GM23338 (cell line): Measurements from ENCODE around the gene GRIK1. TPM values are rescaled to one million over a fixed set of nuclear protein-coding genes. Genes with fewer than 3 reads are reported as not detected.

Experiments used
- ATAC-seq: fragments of 200-7000 bp; cut with Tn5 transposase; 3 replicates; pipeline ENCODE4 v1.9.1; 2020
- DNase-seq: peaks from one replicate; pipeline ENCODE4 v3.0.0-alpha.2; 2015; ENCODE audit warnings: low spot score
- H2AFZ ChIP-seq: fragments of 200-600 bp; sonication (generic); 2 replicates; pipeline ENCODE4 v1.8.0; 2016; ENCODE audit warnings: antibody characterized with exemption, mild to moderate bottlenecking, moderate library complexity
- H3F3A ChIP-seq: fragments of 200-600 bp; sonication (generic); replicated peaks from 2 replicates; pipeline ENCODE4 v1.8.0; 2017; ENCODE audit warnings: antibody characterized with exemption, mixed run types, low read depth
- H3K27ac ChIP-seq: fragments of 200-600 bp; sonication (generic); 2 replicates; pipeline ENCODE4 v1.6.1; 2016; ENCODE audit warnings: low read depth
- H3K27me3 ChIP-seq: fragments of 200-600 bp; sonication (generic); 2 replicates; pipeline ENCODE4 v1.8.0; 2016; ENCODE audit warnings: mild to moderate bottlenecking, mixed run types, moderate library complexity; ENCODE audit not compliant: insufficient read depth
- H3K36me3 ChIP-seq: fragments of 200-600 bp; sonication (generic); 2 replicates; pipeline ENCODE4 v1.8.0; 2016; ENCODE audit warnings: mild to moderate bottlenecking; ENCODE audit not compliant: insufficient read depth
- H3K4me1 ChIP-seq: fragments of 200-600 bp; sonication (generic); 2 replicates; pipeline ENCODE4 v1.8.0; 2016; ENCODE audit warnings: mild to moderate bottlenecking, moderate library complexity; ENCODE audit not compliant: insufficient read depth
- H3K4me2 ChIP-seq: fragments of 200-600 bp; sonication (generic); 2 replicates; pipeline ENCODE4 v1.7.1; 2017; ENCODE audit warnings: mixed run types
- H3K4me3 ChIP-seq: fragments of 200-600 bp; sonication (generic); 2 replicates; pipeline ENCODE4 v1.6.1; 2016; ENCODE audit warnings: mixed run types
- H3K79me2 ChIP-seq: fragments of 200-600 bp; sonication (generic); replicated peaks from 2 replicates; pipeline ENCODE4 v1.8.0; 2017; ENCODE audit warnings: mild to moderate bottlenecking; ENCODE audit not compliant: insufficient read depth
- H3K9me2 ChIP-seq: fragments of 200-600 bp; sonication (generic); 2 replicates; pipeline ENCODE4 v1.8.0; 2017; ENCODE audit not compliant: insufficient read depth
- H4K20me1 ChIP-seq: fragments of 200-600 bp; sonication (generic); replicated peaks from 2 replicates; pipeline ENCODE4 v1.8.0; 2017; ENCODE audit warnings: mild to moderate bottlenecking; ENCODE audit not compliant: insufficient read depth
- H3K27ac Mint-ChIP-seq: 2 replicates; pipeline ENCODE4 v1.8.0; 2020; ENCODE audit warnings: inconsistent platforms, mild to moderate bottlenecking, moderate library complexity, mixed read lengths
- H3K27me3 Mint-ChIP-seq: 3 replicates; pipeline ENCODE4 v1.8.0; 2022; ENCODE audit warnings: low read depth, mild to moderate bottlenecking, moderate library complexity, mixed read lengths, inconsistent platforms; ENCODE audit not compliant: insufficient read depth, poor library complexity
- H3K36me3 Mint-ChIP-seq: 3 replicates; pipeline ENCODE4 v1.8.0; 2021; ENCODE audit warnings: low read depth, mild to moderate bottlenecking, inconsistent platforms, moderate library complexity, mixed read lengths
- H3K4me1 Mint-ChIP-seq: 3 replicates; pipeline ENCODE4 v1.8.0; 2020; ENCODE audit warnings: mild to moderate bottlenecking, inconsistent platforms, mixed read lengths
- H3K4me3 Mint-ChIP-seq: 3 replicates; pipeline ENCODE4 v1.8.0; 2021; ENCODE audit warnings: moderate library complexity, mild to moderate bottlenecking, inconsistent platforms, mixed read lengths
- H3K9me3 Mint-ChIP-seq: 3 replicates; pipeline ENCODE4 v1.8.0; 2020; ENCODE audit warnings: moderate library complexity, mild to moderate bottlenecking, inconsistent platforms, mixed read lengths
- CREB1 ChIP-seq: fragments of 250-450 bp; sonication (Bioruptor Pico); IDR thresholded peaks from 2 replicates; pipeline ENCODE4 v1.5.0; 2020; ENCODE audit warnings: low read depth, mild to moderate bottlenecking, moderate library complexity
- EZH2 ChIP-seq: fragments of 200-600 bp; sonication (generic); IDR thresholded peaks from one replicate; pipeline ENCODE4 v1.8.0; 2017; ENCODE audit warnings: antibody characterized with exemption, mild to moderate bottlenecking, low read depth; ENCODE audit not compliant: unreplicated experiment
- EZH2phosphoT487 ChIP-seq: fragments of 200-600 bp; sonication (generic); IDR thresholded peaks from one replicate; pipeline ENCODE4 v1.8.1; 2018; ENCODE audit warnings: antibody characterized with exemption; ENCODE audit not compliant: unreplicated experiment
- JUNB ChIP-seq: IDR thresholded peaks from one replicate; pipeline ENCODE4 v1.6.1; 2016; ENCODE audit warnings: antibody characterized with exemption; ENCODE audit not compliant: unreplicated experiment
- NANOG ChIP-seq: IDR thresholded peaks from 2 replicates; pipeline ENCODE4 v1.6.1; 2016; ENCODE audit warnings: antibody characterized with exemption, borderline replicate concordance
- POLR2AphosphoS5 ChIP-seq: IDR thresholded peaks from 2 replicates; pipeline ENCODE4 v1.6.1; 2016; ENCODE audit warnings: antibody characterized with exemption, low read depth
- STAT1 ChIP-seq: IDR thresholded peaks from one replicate; pipeline ENCODE4 v1.6.1; 2016; ENCODE audit warnings: antibody characterized with exemption; ENCODE audit not compliant: unreplicated experiment
- ZNF114 ChIP-seq: fragments of 250-450 bp; sonication (Bioruptor Pico); IDR thresholded peaks from 2 replicates; pipeline ENCODE4 v1.5.0; 2020; ENCODE audit warnings: mild to moderate bottlenecking, moderate library complexity
- ZNF331 ChIP-seq: fragments of 250-450 bp; sonication (Bioruptor Pico); IDR thresholded peaks from 2 replicates; pipeline ENCODE4 v1.5.0; 2020; ENCODE audit warnings: low read depth, mild to moderate bottlenecking, moderate library complexity
- polyA plus RNA-seq: library from polyadenylated mRNA; unstranded; fragments of >200 nt; fragmentation: Nextera tagmentation; extraction: Ambion mirVana; gene quantifications from 2 replicates; pipeline ENCODE4 v1.2.1, GENCODE V29; 2016
- total RNA-seq: library from RNA; depleted of rRNA; stranded (reverse); fragments of >200 nt; shearing (Covaris generic); gene quantifications from 2 replicates; pipeline ENCODE4 v1.2.3, GENCODE V29; 2014
- TF ChIP-seq, protein P1 (sequence below): IDR thresholded peaks from 2 replicates; pipeline ENCODE4 v1.6.1; 2016; ENCODE audit warnings: antibody characterized with exemption
- TF ChIP-seq, protein P2 (sequence below): fragments of 250-450 bp; sonication (Bioruptor Pico); IDR thresholded peaks from 2 replicates; pipeline ENCODE4 v1.5.0; 2020; ENCODE audit warnings: mild to moderate bottlenecking, moderate library complexity
- TF ChIP-seq, protein P3 (sequence below): IDR thresholded peaks from one replicate; pipeline ENCODE4 v1.6.1; 2018; ENCODE audit warnings: antibody characterized with exemption; ENCODE audit not compliant: unreplicated experiment
- TF ChIP-seq, protein P4 (sequence below), 2 experiments: fragments of 200-600 bp in 1 of 2; sonication (generic) in 1 of 2; conservative IDR thresholded peaks; 2 replicates each; pipeline versions ENCODE4 v1.5.1 to v1.6.1; 2016 to 2017; ENCODE audit warnings: antibody characterized with exemption in 2 of 2, low read depth in 2 of 2, mild to moderate bottlenecking in 2 of 2, moderate library complexity in 1 of 2

GRIK1 gene
- total and polyA plus RNA-seq, 2 experiments from 2014 or later = 0.18 to 0.42 TPM

DNA sequence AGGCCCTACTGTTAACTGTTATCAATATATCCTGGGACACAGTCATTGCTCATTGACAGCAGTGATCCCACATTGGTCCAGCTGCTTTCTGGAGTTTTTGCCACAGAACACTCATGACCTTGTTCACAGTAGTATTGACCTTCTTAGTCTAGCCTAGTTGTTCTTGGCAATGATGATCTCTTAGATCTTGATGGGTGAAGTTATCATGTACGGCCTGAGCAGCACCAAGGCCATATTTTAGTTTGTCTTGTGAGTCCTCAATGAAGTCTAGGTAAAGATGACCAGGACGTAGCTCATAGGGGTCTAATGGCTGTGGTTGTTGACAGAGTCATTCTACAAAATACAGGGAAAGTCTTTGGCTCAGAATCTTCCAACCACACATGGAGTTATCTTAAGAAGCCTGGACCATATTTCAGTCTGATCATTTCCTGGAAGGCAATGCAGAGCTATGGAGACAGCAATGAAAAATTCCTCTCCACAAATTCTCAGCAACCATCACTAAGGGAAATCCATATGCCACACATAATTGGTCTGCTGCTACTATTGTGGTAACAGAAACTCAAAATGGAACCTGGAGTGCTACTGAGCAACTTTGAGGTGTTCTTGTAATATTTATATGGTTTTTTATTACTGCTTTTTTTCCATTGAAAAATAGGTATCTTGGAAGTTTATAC, 279.6 kb downstream of the GRIK1 start:
- peaks cover 10% of the 10 kb centered on the region; the same call in 1 of the 2 replicates for H3K9me2 ChIP-seq
- ATAC-seq (no peak), DNase-seq (no peak)
- Mint-ChIP-seq H3K27me3 (no peaks in the 10 kb centered on the region), H3K27ac (no peak overlapping the region), H3K9me3 (no peaks in the 10 kb centered on the region; the same call in 2 of the 3 replicates), H3K36me3 (no peaks in the 10 kb centered on the region), H3K4me1 (peaks cover 12% of the 10 kb centered on the region), H3K4me3 (no peak overlapping the region)
- no peaks in the 10 kb centered on the region for H3F3A ChIP-seq
- H3K4me3 ChIP-seq = no peak overlapping the region
- no peak overlapping the region for H2AFZ ChIP-seq
- no peaks in the 10 kb centered on the region; the same call in none of the 2 replicates for H3K4me1 ChIP-seq
- H3K36me3 ChIP-seq = no peaks in the 10 kb centered on the region
- no peaks in the 10 kb centered on the region for H3K79me2 ChIP-seq
- TF ChIP-seq POLR2AphosphoS5 (no peak), EZH2phosphoT487 (no peak), ZNF114 (CRISPR knock-in tag) (no peak), JUNB (no peak), CREB1 (no peak), NANOG (no peak), ZNF331 (CRISPR knock-in tag) (no peak), EZH2 (no peak), STAT1 (no peak)
- TF ChIP-seq, protein P1, sequence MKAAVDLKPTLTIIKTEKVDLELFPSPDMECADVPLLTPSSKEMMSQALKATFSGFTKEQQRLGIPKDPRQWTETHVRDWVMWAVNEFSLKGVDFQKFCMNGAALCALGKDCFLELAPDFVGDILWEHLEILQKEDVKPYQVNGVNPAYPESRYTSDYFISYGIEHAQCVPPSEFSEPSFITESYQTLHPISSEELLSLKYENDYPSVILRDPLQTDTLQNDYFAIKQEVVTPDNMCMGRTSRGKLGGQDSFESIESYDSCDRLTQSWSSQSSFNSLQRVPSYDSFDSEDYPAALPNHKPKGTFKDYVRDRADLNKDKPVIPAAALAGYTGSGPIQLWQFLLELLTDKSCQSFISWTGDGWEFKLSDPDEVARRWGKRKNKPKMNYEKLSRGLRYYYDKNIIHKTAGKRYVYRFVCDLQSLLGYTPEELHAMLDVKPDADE = no peak
- TF ChIP-seq, protein P2, sequence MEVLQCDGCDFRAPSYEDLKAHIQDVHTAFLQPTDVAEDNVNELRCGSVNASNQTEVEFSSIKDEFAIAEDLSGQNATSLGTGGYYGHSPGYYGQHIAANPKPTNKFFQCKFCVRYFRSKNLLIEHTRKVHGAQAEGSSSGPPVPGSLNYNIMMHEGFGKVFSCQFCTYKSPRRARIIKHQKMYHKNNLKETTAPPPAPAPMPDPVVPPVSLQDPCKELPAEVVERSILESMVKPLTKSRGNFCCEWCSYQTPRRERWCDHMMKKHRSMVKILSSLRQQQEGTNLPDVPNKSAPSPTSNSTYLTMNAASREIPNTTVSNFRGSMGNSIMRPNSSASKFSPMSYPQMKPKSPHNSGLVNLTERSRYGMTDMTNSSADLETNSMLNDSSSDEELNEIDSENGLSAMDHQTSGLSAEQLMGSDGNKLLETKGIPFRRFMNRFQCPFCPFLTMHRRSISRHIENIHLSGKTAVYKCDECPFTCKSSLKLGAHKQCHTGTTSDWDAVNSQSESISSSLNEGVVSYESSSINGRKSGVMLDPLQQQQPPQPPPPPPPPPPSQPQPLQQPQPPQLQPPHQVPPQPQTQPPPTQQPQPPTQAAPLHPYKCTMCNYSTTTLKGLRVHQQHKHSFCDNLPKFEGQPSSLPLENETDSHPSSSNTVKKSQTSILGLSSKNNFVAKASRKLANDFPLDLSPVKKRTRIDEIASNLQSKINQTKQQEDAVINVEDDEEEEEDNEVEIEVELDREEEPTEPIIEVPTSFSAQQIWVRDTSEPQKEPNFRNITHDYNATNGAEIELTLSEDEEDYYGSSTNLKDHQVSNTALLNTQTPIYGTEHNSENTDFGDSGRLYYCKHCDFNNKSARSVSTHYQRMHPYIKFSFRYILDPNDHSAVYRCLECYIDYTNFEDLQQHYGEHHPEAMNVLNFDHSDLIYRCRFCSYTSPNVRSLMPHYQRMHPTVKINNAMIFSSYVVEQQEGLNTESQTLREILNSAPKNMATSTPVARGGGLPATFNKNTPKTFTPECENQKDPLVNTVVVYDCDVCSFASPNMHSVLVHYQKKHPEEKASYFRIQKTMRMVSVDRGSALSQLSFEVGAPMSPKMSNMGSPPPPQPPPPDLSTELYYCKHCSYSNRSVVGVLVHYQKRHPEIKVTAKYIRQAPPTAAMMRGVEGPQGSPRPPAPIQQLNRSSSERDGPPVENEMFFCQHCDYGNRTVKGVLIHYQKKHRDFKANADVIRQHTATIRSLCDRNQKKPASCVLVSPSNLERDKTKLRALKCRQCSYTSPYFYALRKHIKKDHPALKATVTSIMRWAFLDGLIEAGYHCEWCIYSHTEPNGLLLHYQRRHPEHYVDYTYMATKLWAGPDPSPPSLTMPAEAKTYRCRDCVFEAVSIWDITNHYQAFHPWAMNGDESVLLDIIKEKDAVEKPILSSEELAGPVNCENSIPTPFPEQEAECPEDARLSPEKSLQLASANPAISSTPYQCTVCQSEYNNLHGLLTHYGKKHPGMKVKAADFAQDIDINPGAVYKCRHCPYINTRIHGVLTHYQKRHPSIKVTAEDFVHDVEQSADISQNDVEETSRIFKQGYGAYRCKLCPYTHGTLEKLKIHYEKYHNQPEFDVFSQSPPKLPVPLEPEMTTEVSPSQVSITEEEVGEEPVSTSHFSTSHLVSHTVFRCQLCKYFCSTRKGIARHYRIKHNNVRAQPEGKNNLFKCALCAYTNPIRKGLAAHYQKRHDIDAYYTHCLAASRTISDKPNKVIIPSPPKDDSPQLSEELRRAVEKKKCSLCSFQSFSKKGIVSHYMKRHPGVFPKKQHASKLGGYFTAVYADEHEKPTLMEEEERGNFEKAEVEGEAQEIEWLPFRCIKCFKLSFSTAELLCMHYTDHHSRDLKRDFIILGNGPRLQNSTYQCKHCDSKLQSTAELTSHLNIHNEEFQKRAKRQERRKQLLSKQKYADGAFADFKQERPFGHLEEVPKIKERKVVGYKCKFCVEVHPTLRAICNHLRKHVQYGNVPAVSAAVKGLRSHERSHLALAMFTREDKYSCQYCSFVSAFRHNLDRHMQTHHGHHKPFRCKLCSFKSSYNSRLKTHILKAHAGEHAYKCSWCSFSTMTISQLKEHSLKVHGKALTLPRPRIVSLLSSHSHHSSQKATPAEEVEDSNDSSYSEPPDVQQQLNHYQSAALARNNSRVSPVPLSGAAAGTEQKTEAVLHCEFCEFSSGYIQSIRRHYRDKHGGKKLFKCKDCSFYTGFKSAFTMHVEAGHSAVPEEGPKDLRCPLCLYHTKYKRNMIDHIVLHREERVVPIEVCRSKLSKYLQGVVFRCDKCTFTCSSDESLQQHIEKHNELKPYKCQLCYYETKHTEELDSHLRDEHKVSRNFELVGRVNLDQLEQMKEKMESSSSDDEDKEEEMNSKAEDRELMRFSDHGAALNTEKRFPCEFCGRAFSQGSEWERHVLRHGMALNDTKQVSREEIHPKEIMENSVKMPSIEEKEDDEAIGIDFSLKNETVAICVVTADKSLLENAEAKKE = no peak
- TF ChIP-seq, protein P3, sequence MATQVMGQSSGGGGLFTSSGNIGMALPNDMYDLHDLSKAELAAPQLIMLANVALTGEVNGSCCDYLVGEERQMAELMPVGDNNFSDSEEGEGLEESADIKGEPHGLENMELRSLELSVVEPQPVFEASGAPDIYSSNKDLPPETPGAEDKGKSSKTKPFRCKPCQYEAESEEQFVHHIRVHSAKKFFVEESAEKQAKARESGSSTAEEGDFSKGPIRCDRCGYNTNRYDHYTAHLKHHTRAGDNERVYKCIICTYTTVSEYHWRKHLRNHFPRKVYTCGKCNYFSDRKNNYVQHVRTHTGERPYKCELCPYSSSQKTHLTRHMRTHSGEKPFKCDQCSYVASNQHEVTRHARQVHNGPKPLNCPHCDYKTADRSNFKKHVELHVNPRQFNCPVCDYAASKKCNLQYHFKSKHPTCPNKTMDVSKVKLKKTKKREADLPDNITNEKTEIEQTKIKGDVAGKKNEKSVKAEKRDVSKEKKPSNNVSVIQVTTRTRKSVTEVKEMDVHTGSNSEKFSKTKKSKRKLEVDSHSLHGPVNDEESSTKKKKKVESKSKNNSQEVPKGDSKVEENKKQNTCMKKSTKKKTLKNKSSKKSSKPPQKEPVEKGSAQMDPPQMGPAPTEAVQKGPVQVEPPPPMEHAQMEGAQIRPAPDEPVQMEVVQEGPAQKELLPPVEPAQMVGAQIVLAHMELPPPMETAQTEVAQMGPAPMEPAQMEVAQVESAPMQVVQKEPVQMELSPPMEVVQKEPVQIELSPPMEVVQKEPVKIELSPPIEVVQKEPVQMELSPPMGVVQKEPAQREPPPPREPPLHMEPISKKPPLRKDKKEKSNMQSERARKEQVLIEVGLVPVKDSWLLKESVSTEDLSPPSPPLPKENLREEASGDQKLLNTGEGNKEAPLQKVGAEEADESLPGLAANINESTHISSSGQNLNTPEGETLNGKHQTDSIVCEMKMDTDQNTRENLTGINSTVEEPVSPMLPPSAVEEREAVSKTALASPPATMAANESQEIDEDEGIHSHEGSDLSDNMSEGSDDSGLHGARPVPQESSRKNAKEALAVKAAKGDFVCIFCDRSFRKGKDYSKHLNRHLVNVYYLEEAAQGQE = no peak
- TF ChIP-seq, protein P4, sequence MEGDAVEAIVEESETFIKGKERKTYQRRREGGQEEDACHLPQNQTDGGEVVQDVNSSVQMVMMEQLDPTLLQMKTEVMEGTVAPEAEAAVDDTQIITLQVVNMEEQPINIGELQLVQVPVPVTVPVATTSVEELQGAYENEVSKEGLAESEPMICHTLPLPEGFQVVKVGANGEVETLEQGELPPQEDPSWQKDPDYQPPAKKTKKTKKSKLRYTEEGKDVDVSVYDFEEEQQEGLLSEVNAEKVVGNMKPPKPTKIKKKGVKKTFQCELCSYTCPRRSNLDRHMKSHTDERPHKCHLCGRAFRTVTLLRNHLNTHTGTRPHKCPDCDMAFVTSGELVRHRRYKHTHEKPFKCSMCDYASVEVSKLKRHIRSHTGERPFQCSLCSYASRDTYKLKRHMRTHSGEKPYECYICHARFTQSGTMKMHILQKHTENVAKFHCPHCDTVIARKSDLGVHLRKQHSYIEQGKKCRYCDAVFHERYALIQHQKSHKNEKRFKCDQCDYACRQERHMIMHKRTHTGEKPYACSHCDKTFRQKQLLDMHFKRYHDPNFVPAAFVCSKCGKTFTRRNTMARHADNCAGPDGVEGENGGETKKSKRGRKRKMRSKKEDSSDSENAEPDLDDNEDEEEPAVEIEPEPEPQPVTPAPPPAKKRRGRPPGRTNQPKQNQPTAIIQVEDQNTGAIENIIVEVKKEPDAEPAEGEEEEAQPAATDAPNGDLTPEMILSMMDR (conservative IDR thresholded peaks at IDR 0.05; ENCODE audit: low read depth in 2 of 2) = no peak
- H4K20me1 ChIP-seq = no peaks in the 10 kb centered on the region
- H3K4me2 ChIP-seq = no peak overlapping the region
- no peak overlapping the region for H3K27ac ChIP-seq
- no peaks in the 10 kb centered on the region for H3K27me3 ChIP-seq
